ENCODE results near the gene ZBTB7C. TPM values are rescaled to one million over a fixed set of nuclear protein-coding genes. Genes with fewer than 3 reads are reported as not detected.

The ZBTB7C gene
- total and polyA plus RNA-seq, 9 donors = 1.5 to 26.6 (median 15.7) TPM

- intact Hi-C loops (cut with DNase I) = loop anchor here in 2 of 4 donors (2.0 to 10.0 kb wide), 3 partner anchors 36 to 480 kb away; partner anchors contain the start of gene SMAD2 (in 1 of the 2)
- TF ChIP-seq POLR2A (IDR thresholded peaks at IDR 0.05) = peak; percentile 4
- TF ChIP-seq, protein P1, sequence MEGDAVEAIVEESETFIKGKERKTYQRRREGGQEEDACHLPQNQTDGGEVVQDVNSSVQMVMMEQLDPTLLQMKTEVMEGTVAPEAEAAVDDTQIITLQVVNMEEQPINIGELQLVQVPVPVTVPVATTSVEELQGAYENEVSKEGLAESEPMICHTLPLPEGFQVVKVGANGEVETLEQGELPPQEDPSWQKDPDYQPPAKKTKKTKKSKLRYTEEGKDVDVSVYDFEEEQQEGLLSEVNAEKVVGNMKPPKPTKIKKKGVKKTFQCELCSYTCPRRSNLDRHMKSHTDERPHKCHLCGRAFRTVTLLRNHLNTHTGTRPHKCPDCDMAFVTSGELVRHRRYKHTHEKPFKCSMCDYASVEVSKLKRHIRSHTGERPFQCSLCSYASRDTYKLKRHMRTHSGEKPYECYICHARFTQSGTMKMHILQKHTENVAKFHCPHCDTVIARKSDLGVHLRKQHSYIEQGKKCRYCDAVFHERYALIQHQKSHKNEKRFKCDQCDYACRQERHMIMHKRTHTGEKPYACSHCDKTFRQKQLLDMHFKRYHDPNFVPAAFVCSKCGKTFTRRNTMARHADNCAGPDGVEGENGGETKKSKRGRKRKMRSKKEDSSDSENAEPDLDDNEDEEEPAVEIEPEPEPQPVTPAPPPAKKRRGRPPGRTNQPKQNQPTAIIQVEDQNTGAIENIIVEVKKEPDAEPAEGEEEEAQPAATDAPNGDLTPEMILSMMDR (IDR thresholded peaks at IDR 0.05) = peak in 1 of 3 donors; percentile 16
- no peak for TF ChIP-seq EP300 (IDR thresholded peaks at IDR 0.05)
- Histone ChIP-seq H3K27me3 (no peaks in the 10 kb centered on the region), H3K36me3 (no peaks in the 10 kb centered on the region), H3K27ac (peak overlapping the region in 1 of 2 donors; percentile 71), H3K4me3 (peak overlapping the region; percentile 82), H3K9me3 (no peaks in the 10 kb centered on the region), H3K4me1 (ENCODE audit: insufficient read depth) (no peaks in the 10 kb centered on the region)
- WGBS, 3 donors = 0 to 1% (median 1%) methylated on average over 58 to 77 of the region's 77 CpGs
- DNase-seq = peak; percentile 92 to 95 (median 94)
These were observed 1.1 kb upstream of the ZBTB7C start for GRCh38 chr18:48410095-48410920.

DNA sequence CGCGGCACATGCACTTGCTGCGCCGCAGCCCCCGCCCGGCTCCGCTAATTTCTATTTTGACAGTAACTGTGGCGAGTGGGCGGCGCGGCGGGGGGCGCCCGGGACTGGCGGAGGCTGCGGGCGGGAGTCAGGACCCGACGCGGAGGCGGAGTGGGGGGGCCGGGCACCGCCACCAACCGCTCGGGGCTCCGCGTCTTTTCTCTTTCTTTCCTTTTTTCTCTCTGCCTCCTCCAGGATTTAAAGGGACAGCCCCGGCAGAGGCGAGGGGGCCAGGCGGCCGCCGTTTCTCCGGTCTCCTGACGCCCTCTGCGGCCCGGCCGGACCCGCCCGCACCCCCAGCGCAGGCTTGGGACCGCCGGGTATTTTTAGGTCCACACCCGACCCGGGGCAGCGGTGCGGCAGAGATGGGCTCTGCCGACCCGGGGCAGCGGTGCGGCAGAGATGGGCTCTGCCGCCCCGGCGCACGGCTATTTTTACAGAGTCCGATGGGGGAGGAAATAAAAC, 460 bp upstream of the ZBTB7C start:
- 0 to 1% (median 0%) methylated on average over 45 to 55 of the region's 55 CpGs for WGBS, 3 donors
- Histone ChIP-seq H3K4me3 (peak overlapping the region; percentile 82), H3K9me3 (no peaks in the 10 kb centered on the region), H3K27ac (peak overlapping the region in 1 of 2 donors; percentile 71), H3K27me3 (no peaks in the 10 kb centered on the region), H3K36me3 (no peaks in the 10 kb centered on the region), H3K4me1 (ENCODE audit: insufficient read depth) (no peaks in the 10 kb centered on the region)
- intact Hi-C loops (cut with DNase I) = loop anchor here in 3 of 4 donors (2.0 to 10.0 kb wide), 5 partner anchors 37 to 479 kb away; partner anchors contain the start of gene SMAD2 (in 1 of the 3)
- DNase-seq = peak; percentile 57 to 76 (median 64)
- TF ChIP-seq POLR2A (IDR thresholded peaks at IDR 0.05) = no peak
- TF ChIP-seq EP300 (IDR thresholded peaks at IDR 0.05) = no peak
- TF ChIP-seq, protein P1 (IDR thresholded peaks at IDR 0.05) = no peak

DNA sequence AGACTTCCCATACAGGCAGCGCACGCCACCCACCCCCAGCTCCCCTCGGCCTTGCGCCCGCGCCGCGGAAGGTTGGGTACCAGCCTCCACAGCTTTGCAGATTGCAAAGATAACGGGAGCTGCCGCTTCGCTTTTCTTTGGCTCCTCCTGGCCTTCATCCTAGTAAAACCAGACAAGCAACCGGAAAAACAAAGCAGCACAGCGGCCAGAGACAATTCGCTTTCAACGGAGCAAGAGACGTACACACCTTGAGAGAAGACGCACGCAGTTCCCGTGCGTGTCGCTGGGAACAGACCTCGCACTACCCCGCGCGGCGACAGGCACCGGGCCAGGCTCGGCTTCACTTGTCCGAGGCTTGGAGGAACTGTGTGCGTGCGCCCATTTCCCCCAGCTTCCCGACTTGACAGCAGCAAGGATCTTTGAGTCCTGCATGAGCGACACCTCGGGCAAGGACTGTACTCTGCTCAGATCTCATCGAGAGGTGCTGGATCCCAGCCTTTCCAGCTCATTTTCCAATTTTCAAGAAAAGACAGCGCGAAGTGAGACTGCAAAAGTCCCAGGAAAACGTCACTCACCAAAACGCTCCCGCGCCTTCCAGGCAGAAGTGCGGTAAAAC, 964 bp downstream of the ZBTB7C start:
- Histone ChIP-seq H3K36me3 (no peaks in the 10 kb centered on the region), H3K4me1 (ENCODE audit: insufficient read depth) (peaks cover under 1% of the 10 kb centered on the region), H3K9me3 (no peaks in the 10 kb centered on the region), H3K27ac (no peak overlapping the region), H3K27me3 (no peaks in the 10 kb centered on the region), H3K4me3 (peak overlapping the region; percentile 82)
- DNase-seq = peak in 4 of 5 donors; percentile 23 to 45 (median 38)
- TF ChIP-seq, protein P1 (IDR thresholded peaks at IDR 0.05) = no peak
- TF ChIP-seq EP300 (IDR thresholded peaks at IDR 0.05) (no peak), POLR2A (IDR thresholded peaks at IDR 0.05) (no peak)
- intact Hi-C loops (cut with DNase I) = loop anchor here in 2 of 4 donors (5.0 kb wide), 2 partner anchors 61 to 66 kb away; no protein-coding TSS in a partner anchor
- WGBS, 3 donors = 29 to 34% (median 30%) methylated on average over 42 of the region's 42 CpGs

- Histone ChIP-seq H3K9me3 (no peaks in the 10 kb centered on the region), H3K36me3 (no peaks in the 10 kb centered on the region), H3K4me1 (ENCODE audit: insufficient read depth) (peaks cover 4% of the 10 kb centered on the region), H3K4me3 (no peak overlapping the region), H3K27me3 (no peaks in the 10 kb centered on the region), H3K27ac (no peak overlapping the region)
- intact Hi-C loops (cut with DNase I) = loop anchor here in 2 of 4 donors (5.0 kb wide), 2 partner anchors 60 to 65 kb away; no protein-coding TSS in a partner anchor
- DNase-seq = no peak
- 86 to 93% (median 89%) methylated on average over 3 of the region's 3 CpGs for WGBS, 3 donors
- TF ChIP-seq EP300 (IDR thresholded peaks at IDR 0.05) = no peak
- TF ChIP-seq, protein P1 (IDR thresholded peaks at IDR 0.05) = no peak
- no peak for TF ChIP-seq POLR2A (IDR thresholded peaks at IDR 0.05)
These were observed 1.8 kb downstream of the ZBTB7C start for GRCh38 chr18:48407358-48407757.
